Occipital lobe (tissue), 2 donors: Measurements from ENCODE around the gene CD82. TPM values are rescaled to one million over a fixed set of nuclear protein-coding genes. Genes with fewer than 3 reads are reported as not detected.
A peak's percentile ranks its signal among the peaks of the same experiment; 100 is the strongest.

Experiments
- DNase-seq: peaks from one replicate; lab custom pipeline; 2025; lab: John Stamatoyannopoulos, UW
- total RNA-seq: library from RNA; depleted of rRNA; stranded (reverse); fragments of >200 nt; gene quantifications from one replicate; pipeline ENCODE4 v1.2.3, GENCODE V29; 2014

Gene CD82
- total RNA-seq, 1 donor from 2014 or later: 8.3 TPM

- DNase-seq: no peak
Observed at GRCh38 chr11:44615913-44616791, 50.7 kb downstream of the CD82 start.

- DNase-seq: no peak
Observed at GRCh38 chr11:44617671-44618461, 52.4 kb downstream of the CD82 start.

GRCh38 chr11:44618561-44619425 lies 53.3 kb downstream of the CD82 start:
- DNase-seq: no peak

GRCh38 chr11:44620328-44620725 lies 54.9 kb downstream of the CD82 start:
- DNase-seq: no peak

GRCh38 chr11:44621140-44621681 lies 55.7 kb downstream of the CD82 start:
- peak; percentile 64 for DNase-seq

GRCh38 chr11:44621784-44622183 lies 56.3 kb downstream of the CD82 start:
- no peak for DNase-seq

- no peak for DNase-seq
Observed at GRCh38 chr11:44622190-44622650, 56.8 kb downstream of the CD82 start.

- no peak for DNase-seq
Observed at GRCh38 chr11:44622721-44623258, 57.3 kb downstream of the CD82 start.

GRCh38 chr11:44623341-44623730 lies 57.9 kb downstream of the CD82 start:
- no peak for DNase-seq

- DNase-seq: no peak
Observed at GRCh38 chr11:44623731-44624491, 58.4 kb downstream of the CD82 start.

GRCh38 chr11:44624761-44625221 lies 59.3 kb downstream of the CD82 start:
- no peak for DNase-seq

- DNase-seq: no peak
Observed at GRCh38 chr11:44625759-44626523, 60.5 kb downstream of the CD82 start.

- DNase-seq: no peak
Observed at GRCh38 chr11:44626645-44627044, 61.2 kb downstream of the CD82 start.

GRCh38 chr11:44627165-44627789 lies 61.8 kb downstream of the CD82 start:
- no peak for DNase-seq

GRCh38 chr11:44627911-44628729 lies 62.7 kb downstream of the CD82 start:
- DNase-seq: peak; percentile 88

GRCh38 chr11:44628730-44629700 lies 63.6 kb downstream of the CD82 start:
- no peak for DNase-seq
